DOHH2 (cell line): ENCODE measurements around the gene OSBPL8.

Source experiments
- H3F3A ChIP-seq: fragments of 200-600 bp; sonication (generic), shearing (Covaris generic); 2 replicates; pipeline ENCODE4 v1.6.0; 2016; ENCODE audit warnings: antibody characterized with exemption, mild to moderate bottlenecking; ENCODE audit not compliant: control insufficient read depth, insufficient read depth
- H3K27ac ChIP-seq: fragments of 200-600 bp; sonication (generic); 2 replicates; pipeline ENCODE4 v1.5.1; 2014; ENCODE audit warnings: low read depth, mild to moderate bottlenecking, low read length, moderate library complexity
- H3K27me3 ChIP-seq: fragments of 200-600 bp; sonication (generic); 2 replicates; pipeline ENCODE4 v1.6.1; 2014; ENCODE audit warnings: mild to moderate bottlenecking, low read length, mixed read lengths; ENCODE audit not compliant: control insufficient read depth
- H3K36me3 ChIP-seq: fragments of 200-600 bp; sonication (generic); 2 replicates; pipeline ENCODE4 v1.6.1; 2014; ENCODE audit warnings: mild to moderate bottlenecking, low read length, moderate library complexity, mixed read lengths; ENCODE audit not compliant: control insufficient read depth
- H3K4me1 ChIP-seq: fragments of 200-600 bp; sonication (generic); 2 replicates; pipeline ENCODE4 v1.6.1; 2014; ENCODE audit warnings: mild to moderate bottlenecking, low read length, mixed read lengths; ENCODE audit not compliant: control insufficient read depth
- H3K4me2 ChIP-seq: fragments of 200-600 bp; sonication (generic); 2 replicates; pipeline ENCODE4 v1.6.0; 2014; ENCODE audit warnings: mild to moderate bottlenecking, low read length, moderate library complexity
- H3K4me3 ChIP-seq: fragments of 200-600 bp; sonication (generic); 2 replicates; pipeline ENCODE4 v1.5.1; 2014; ENCODE audit warnings: mild to moderate bottlenecking, low read length, mixed read lengths
- H3K79me2 ChIP-seq: fragments of 200-600 bp; sonication (generic); 2 replicates; pipeline ENCODE4 v1.6.1; 2014; ENCODE audit warnings: mild to moderate bottlenecking, low read length, mixed read lengths; ENCODE audit not compliant: control insufficient read depth
- H3K9me2 ChIP-seq: fragments of 200-600 bp; sonication (generic); replicated peaks from 2 replicates; pipeline ENCODE4 v1.6.1; 2014; ENCODE audit warnings: mild to moderate bottlenecking, low read length, mixed read lengths; ENCODE audit not compliant: control insufficient read depth
- H3K9me3 ChIP-seq: fragments of 200-600 bp; sonication (generic); 2 replicates; pipeline ENCODE4 v1.6.1; 2014; ENCODE audit warnings: antibody characterized with exemption, low read length, mixed read lengths; ENCODE audit not compliant: control insufficient read depth, insufficient read depth
- H4K20me1 ChIP-seq: fragments of 200-600 bp; sonication (generic); 2 replicates; pipeline ENCODE4 v1.6.0; 2014; ENCODE audit warnings: low read depth, mild to moderate bottlenecking, antibody characterized with exemption, low read length, moderate library complexity; ENCODE audit not compliant: control insufficient read depth, insufficient read depth
- EZH2phosphoT487 ChIP-seq: fragments of 200-600 bp; sonication (generic); IDR thresholded peaks from 2 replicates; pipeline ENCODE4 v1.6.1; 2017; ENCODE audit warnings: borderline replicate concordance, mild to moderate bottlenecking, antibody characterized with exemption, low read length, moderate library complexity, mixed read lengths
- TF ChIP-seq, protein P1 (sequence below): fragments of 200-600 bp; sonication (generic); IDR thresholded peaks from one replicate; pipeline ENCODE4 v1.5.1; 2014; ENCODE audit warnings: antibody characterized with exemption, mild to moderate bottlenecking, low read depth, low read length; ENCODE audit not compliant: poor library complexity, severe bottlenecking

The OSBPL8 gene

DNA sequence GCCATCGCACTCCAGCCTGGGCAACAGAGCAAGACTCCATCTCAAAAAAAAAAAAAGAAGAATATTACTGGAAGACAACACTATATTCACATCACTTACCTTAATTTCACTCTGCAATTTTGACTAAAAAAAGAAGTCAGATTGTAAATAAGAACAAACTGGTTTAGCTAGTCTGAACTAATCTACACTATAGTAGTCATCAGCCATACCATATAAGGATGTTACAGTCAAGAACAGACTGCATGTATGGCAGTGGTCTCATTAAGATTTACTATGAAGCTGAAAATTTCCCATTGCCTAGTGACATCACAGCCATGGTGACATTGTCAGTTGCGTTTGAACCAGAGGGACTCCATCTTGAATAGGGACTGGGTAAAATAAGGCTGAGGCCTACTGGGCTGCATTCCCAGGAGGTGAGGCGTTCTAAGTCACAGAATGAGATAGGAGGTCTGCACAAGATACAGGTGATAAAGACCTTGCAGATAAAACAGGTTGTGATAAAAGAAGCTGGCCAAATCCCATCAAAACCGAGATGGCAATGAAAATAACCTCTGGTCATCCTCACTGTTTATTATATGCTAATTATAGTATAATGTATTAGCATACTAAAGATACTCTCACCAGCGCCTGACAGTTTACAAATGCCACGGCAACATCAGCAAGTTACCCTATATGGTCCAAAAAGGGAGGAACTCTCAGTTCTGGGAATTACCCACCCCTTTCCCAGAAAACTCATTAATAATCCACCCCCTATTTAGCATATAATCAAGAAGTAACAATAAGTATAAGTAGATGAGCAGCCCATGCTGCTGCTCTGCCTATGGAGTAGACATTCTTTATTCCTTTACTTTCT lies 51.2 kb downstream of the OSBPL8 start:
- no peak overlapping the region for H3K27ac ChIP-seq
- peaks cover 4% of the 10 kb centered on the region; the same call in 1 of the 2 replicates for H3K79me2 ChIP-seq
- no peak for TF ChIP-seq EZH2phosphoT487
- TF ChIP-seq, protein P1, sequence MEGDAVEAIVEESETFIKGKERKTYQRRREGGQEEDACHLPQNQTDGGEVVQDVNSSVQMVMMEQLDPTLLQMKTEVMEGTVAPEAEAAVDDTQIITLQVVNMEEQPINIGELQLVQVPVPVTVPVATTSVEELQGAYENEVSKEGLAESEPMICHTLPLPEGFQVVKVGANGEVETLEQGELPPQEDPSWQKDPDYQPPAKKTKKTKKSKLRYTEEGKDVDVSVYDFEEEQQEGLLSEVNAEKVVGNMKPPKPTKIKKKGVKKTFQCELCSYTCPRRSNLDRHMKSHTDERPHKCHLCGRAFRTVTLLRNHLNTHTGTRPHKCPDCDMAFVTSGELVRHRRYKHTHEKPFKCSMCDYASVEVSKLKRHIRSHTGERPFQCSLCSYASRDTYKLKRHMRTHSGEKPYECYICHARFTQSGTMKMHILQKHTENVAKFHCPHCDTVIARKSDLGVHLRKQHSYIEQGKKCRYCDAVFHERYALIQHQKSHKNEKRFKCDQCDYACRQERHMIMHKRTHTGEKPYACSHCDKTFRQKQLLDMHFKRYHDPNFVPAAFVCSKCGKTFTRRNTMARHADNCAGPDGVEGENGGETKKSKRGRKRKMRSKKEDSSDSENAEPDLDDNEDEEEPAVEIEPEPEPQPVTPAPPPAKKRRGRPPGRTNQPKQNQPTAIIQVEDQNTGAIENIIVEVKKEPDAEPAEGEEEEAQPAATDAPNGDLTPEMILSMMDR = no peak
- no peaks in the 10 kb centered on the region for H3K27me3 ChIP-seq
- H3K4me3 ChIP-seq = no peak overlapping the region
- no peak overlapping the region for H3K4me2 ChIP-seq
- H3K9me2 ChIP-seq = no peaks in the 10 kb centered on the region
- peaks cover 19% of the 10 kb centered on the region for H3K9me3 ChIP-seq
- H3K4me1 ChIP-seq = peaks cover 23% of the 10 kb centered on the region
- H4K20me1 ChIP-seq = no peaks in the 10 kb centered on the region
- H3F3A ChIP-seq = peaks cover 20% of the 10 kb centered on the region
- peaks cover 9% of the 10 kb centered on the region for H3K36me3 ChIP-seq

DNA sequence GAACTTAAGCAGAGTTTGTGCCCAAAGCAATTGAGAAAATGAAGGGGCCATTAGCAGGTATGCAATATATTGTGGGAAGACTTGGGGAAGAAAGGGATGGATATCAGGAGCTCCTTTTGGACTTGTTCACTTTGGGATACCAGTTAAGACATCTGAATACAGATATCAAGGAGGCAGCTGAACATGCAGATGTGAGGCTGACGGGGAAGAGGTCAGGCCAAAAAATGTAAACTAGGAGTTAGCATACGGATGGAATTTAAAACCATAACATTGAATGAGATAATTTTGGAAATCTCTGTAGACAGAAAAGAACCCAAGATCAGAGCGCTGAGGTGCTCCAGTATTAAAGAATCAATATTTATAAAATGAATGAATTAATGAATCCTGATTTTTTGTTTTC lies 53.4 kb downstream of the OSBPL8 start:
- peaks cover 10% of the 10 kb centered on the region; the same call in 1 of the 2 replicates for H3K79me2 ChIP-seq
- H4K20me1 ChIP-seq = no peaks in the 10 kb centered on the region
- TF ChIP-seq, protein P1 = no peak
- no peak for TF ChIP-seq EZH2phosphoT487
- H3K9me2 ChIP-seq = no peaks in the 10 kb centered on the region
- H3K4me3 ChIP-seq = no peak overlapping the region
- H3K9me3 ChIP-seq = no peaks in the 10 kb centered on the region
- H3K4me1 ChIP-seq = peaks cover 4% of the 10 kb centered on the region
- H3K27me3 ChIP-seq = no peaks in the 10 kb centered on the region
- H3K4me2 ChIP-seq = no peak overlapping the region
- H3K36me3 ChIP-seq = no peaks in the 10 kb centered on the region
- H3F3A ChIP-seq = peaks cover 10% of the 10 kb centered on the region
- no peak overlapping the region for H3K27ac ChIP-seq

DNA sequence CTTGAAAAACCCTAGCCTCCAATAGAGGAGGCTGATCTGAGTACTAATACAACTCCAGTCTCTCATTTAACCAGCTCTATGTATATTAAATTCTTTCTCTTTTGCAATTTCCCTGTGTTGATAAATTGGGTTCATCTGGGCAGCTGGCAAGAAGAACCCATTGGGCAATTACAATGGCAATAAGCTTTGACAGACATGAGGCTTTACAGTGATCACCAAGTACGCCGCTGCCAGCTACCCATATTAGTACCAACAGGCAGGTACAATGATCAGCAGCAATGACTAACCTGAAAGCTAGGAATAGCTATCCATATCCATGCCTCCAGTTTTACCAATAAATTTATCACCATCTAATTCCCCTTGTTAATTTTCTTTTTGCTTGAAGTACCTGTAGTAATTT lies 54.5 kb downstream of the OSBPL8 start:
- H3F3A ChIP-seq = peaks cover 1% of the 10 kb centered on the region
- H3K4me3 ChIP-seq = no peak overlapping the region
- H3K36me3 ChIP-seq = no peaks in the 10 kb centered on the region
- no peaks in the 10 kb centered on the region for H3K9me2 ChIP-seq
- H3K9me3 ChIP-seq = no peaks in the 10 kb centered on the region
- no peak for TF ChIP-seq EZH2phosphoT487
- TF ChIP-seq, protein P1 = no peak
- no peaks in the 10 kb centered on the region for H4K20me1 ChIP-seq
- no peaks in the 10 kb centered on the region for H3K27me3 ChIP-seq
- H3K4me2 ChIP-seq = no peak overlapping the region
- H3K27ac ChIP-seq = no peak overlapping the region
- peaks cover 10% of the 10 kb centered on the region; the same call in 1 of the 2 replicates for H3K79me2 ChIP-seq
- no peaks in the 10 kb centered on the region for H3K4me1 ChIP-seq
